H9 (cell line): Measurements from ENCODE around the gene CARD19. TPM values are rescaled to one million over a fixed set of nuclear protein-coding genes. Genes with fewer than 3 reads are reported as not detected.

ENCODE experiments used
- DNase-seq: peaks from one replicate; pipeline ENCODE4 v3.0.0-alpha.2; 2017
- H2AFZ ChIP-seq: one replicate; pipeline ENCODE4 v1.6.1; 2013; ENCODE audit warnings: mild to moderate bottlenecking, low read length, control low read depth, moderate library complexity
- H2AK5ac ChIP-seq: 2 replicates; pipeline ENCODE4 v1.6.1; 2013; ENCODE audit warnings: low read length, control low read depth, mixed read lengths; ENCODE audit not compliant: insufficient read length
- H2BK120ac ChIP-seq: one replicate; pipeline ENCODE4 v1.6.1; 2013; ENCODE audit warnings: low read depth, mild to moderate bottlenecking, low read length, control low read depth, inconsistent platforms; ENCODE audit not compliant: poor library complexity, severe bottlenecking
- H2BK12ac ChIP-seq: 2 replicates; pipeline ENCODE4 v1.6.1; 2013; ENCODE audit warnings: low read length, control low read depth, mixed read lengths, low read depth; ENCODE audit not compliant: insufficient read length
- H2BK15ac ChIP-seq: 2 replicates; pipeline ENCODE4 v1.6.1; 2013; ENCODE audit warnings: low read depth, low read length, control low read depth
- H2BK20ac ChIP-seq: one replicate; pipeline ENCODE4 v1.6.1; 2013; ENCODE audit warnings: low read depth, mild to moderate bottlenecking, low read length, control low read depth, inconsistent platforms; ENCODE audit not compliant: poor library complexity, severe bottlenecking
- H2BK5ac ChIP-seq: 2 replicates; pipeline ENCODE4 v1.6.1; 2013; ENCODE audit warnings: low read length, control low read depth, mixed read lengths; ENCODE audit not compliant: insufficient read length
- H3K14ac ChIP-seq: 2 replicates; pipeline ENCODE4 v1.6.1; 2013; ENCODE audit warnings: low read length, control low read depth; ENCODE audit not compliant: insufficient read depth
- H3K18ac ChIP-seq: 2 replicates; pipeline ENCODE4 v1.6.1; 2013; ENCODE audit warnings: low read depth, mild to moderate bottlenecking, mixed read lengths, low read length, control low read depth; ENCODE audit not compliant: insufficient read length
- H3K23ac ChIP-seq: 2 replicates; pipeline ENCODE4 v1.6.1; 2013; ENCODE audit warnings: low read length, control low read depth, mixed read lengths, low read depth; ENCODE audit not compliant: insufficient read length
- H3K23me2 ChIP-seq: 2 replicates; pipeline ENCODE4 v1.6.1; 2013; ENCODE audit warnings: low read depth, mild to moderate bottlenecking, mixed read lengths, low read length, control low read depth; ENCODE audit not compliant: insufficient read length, poor library complexity, severe bottlenecking
- H3K27ac ChIP-seq: 2 replicates; pipeline ENCODE4 v1.5.1; 2013; ENCODE audit warnings: low read length, control low read depth, mixed read lengths, low read depth; ENCODE audit not compliant: insufficient read length
- H3K27me3 ChIP-seq: 2 replicates; pipeline ENCODE4 v1.6.1; 2013; ENCODE audit warnings: low read length, control low read depth, inconsistent platforms; ENCODE audit not compliant: insufficient read depth
- H3K4ac ChIP-seq: 2 replicates; pipeline ENCODE4 v1.6.1; 2013; ENCODE audit warnings: low read depth, mild to moderate bottlenecking, control low read depth, inconsistent platforms, low read length, moderate library complexity
- H3K4me1 ChIP-seq: 2 replicates; pipeline ENCODE4 v1.6.1; 2013; ENCODE audit warnings: low read length, control low read depth, inconsistent platforms; ENCODE audit not compliant: insufficient read depth
- H3K4me2 ChIP-seq: 2 replicates; pipeline ENCODE4 v1.6.1; 2013; ENCODE audit warnings: low read length, control low read depth, mixed read lengths; ENCODE audit not compliant: insufficient read length, insufficient read depth
- H3K56ac ChIP-seq: 2 replicates; pipeline ENCODE4 v1.6.1; 2013; ENCODE audit warnings: low read depth, mild to moderate bottlenecking, mixed read lengths, low read length, control low read depth; ENCODE audit not compliant: insufficient read length
- H3K79me1 ChIP-seq: 2 replicates; pipeline ENCODE4 v1.6.1; 2013; ENCODE audit warnings: low read depth, mild to moderate bottlenecking, moderate library complexity, low read length, control low read depth, inconsistent platforms; ENCODE audit not compliant: insufficient read depth, poor library complexity, severe bottlenecking
- H3K79me2 ChIP-seq: 2 replicates; pipeline ENCODE4 v1.6.1; 2013; ENCODE audit warnings: low read length, control low read depth, inconsistent platforms; ENCODE audit not compliant: insufficient read depth
- H3K9ac ChIP-seq: 2 replicates; pipeline ENCODE4 v1.6.1; 2013; ENCODE audit warnings: low read length, control low read depth, mixed read lengths; ENCODE audit not compliant: insufficient read length; ENCODE audit errors: extremely low read depth
- H3K9me3 ChIP-seq: one replicate; pipeline ENCODE4 v1.6.1; 2013; ENCODE audit warnings: low read depth, low read length, inconsistent platforms; ENCODE audit not compliant: control insufficient read depth
- H3T11ph ChIP-seq: one replicate; pipeline ENCODE4 v1.6.1; 2013; ENCODE audit warnings: mild to moderate bottlenecking, low read length, control low read depth, inconsistent platforms
- H4K20me1 ChIP-seq: one replicate; pipeline ENCODE4 v1.6.1; 2013; ENCODE audit not compliant: control insufficient read depth, insufficient read length, insufficient read depth
- H4K5ac ChIP-seq: 2 replicates; pipeline ENCODE4 v1.6.1; 2013; ENCODE audit warnings: low read depth, mild to moderate bottlenecking, mixed read lengths, low read length, control low read depth; ENCODE audit not compliant: insufficient read length
- H4K8ac ChIP-seq: replicated peaks from 2 replicates; pipeline ENCODE4 v1.6.1; 2013; ENCODE audit warnings: low read length, control low read depth, mixed read lengths, low read depth; ENCODE audit not compliant: insufficient read length
- H4K91ac ChIP-seq: 2 replicates; pipeline ENCODE4 v1.6.1; 2013; ENCODE audit warnings: low read depth, mild to moderate bottlenecking, moderate library complexity, mixed read lengths, low read length, control low read depth; ENCODE audit not compliant: insufficient read length
- H3K27ac Mint-ChIP-seq, 3 experiments: 2 replicates in 2 of 3; 3 replicates in 1 of 3; pipeline ENCODE4 v1.8.0; 2020 to 2021; ENCODE audit warnings: mixed read lengths in 3 of 3, mild to moderate bottlenecking in 1 of 3, moderate library complexity in 1 of 3
- H3K27me3 Mint-ChIP-seq: 2 replicates; pipeline ENCODE4 v1.8.0; 2021; ENCODE audit warnings: low read depth, mild to moderate bottlenecking, moderate library complexity, mixed read lengths
- H3K36me3 Mint-ChIP-seq, 3 experiments: 2 replicates in 2 of 3; 3 replicates in 1 of 3; pipeline ENCODE4 v1.8.0; 2020 to 2021; ENCODE audit warnings: low read depth in 3 of 3, mixed read lengths in 3 of 3; ENCODE audit not compliant: insufficient read depth in 1 of 3
- H3K4me1 Mint-ChIP-seq, 2 experiments: 2 replicates each; pipeline ENCODE4 v1.8.0; 2020; ENCODE audit warnings: mixed read lengths in 2 of 2
- H3K4me3 Mint-ChIP-seq, 2 experiments: 2 replicates in 1 of 2; 3 replicates in 1 of 2; pipeline ENCODE4 v1.8.0; 2020 to 2021; ENCODE audit warnings: mild to moderate bottlenecking in 2 of 2, mixed read lengths in 2 of 2, moderate library complexity in 1 of 2
- H3K9me3 Mint-ChIP-seq, 2 experiments: 2 replicates in 1 of 2; 3 replicates in 1 of 2; pipeline ENCODE4 v1.8.0; 2020; ENCODE audit warnings: mild to moderate bottlenecking in 2 of 2, mixed read lengths in 2 of 2, moderate library complexity in 1 of 2
- CTCF ChIP-seq: fragments of 200-600 bp; sonication (generic); conservative IDR thresholded peaks from 3 replicates; pipeline ENCODE4 v1.8.0; 2021; ENCODE audit warnings: antibody characterized with exemption, mild to moderate bottlenecking
- WGBS: extraction: QIAGEN DNeasy Blood & Tissue Kit; methylation state at CpG from one replicate; pipeline ENCODE4 v1.1.7; 2013; ENCODE audit warnings: missing lambda C conversion rate, low lambda C conversion rate, mixed read lengths; ENCODE audit not compliant: insufficient read length; ENCODE audit errors: extremely low coverage; 5-methylcytosine and 5-hydroxymethylcytosine counted together
- total RNA-seq: library from RNA; stranded (reverse); gene quantifications from 2 replicates; pipeline ENCODE4 v1.2.1, GENCODE V29; 2021

CARD19 gene
- total RNA-seq, 1 experiment from 2014 or later: 21.4 TPM

GRCh38 chr9:93105620-93106019 is 9.6 kb downstream of the CARD19 start:
- Histone ChIP-seq H4K20me1 (no peaks in the 10 kb centered on the region), H3K4me2 (no peak overlapping the region), H3K9ac (no peak overlapping the region), H2AFZ (no peak overlapping the region), H2BK12ac (no peak overlapping the region), H4K8ac (no peak overlapping the region), H3K79me2 (no peaks in the 10 kb centered on the region; the same call in 1 of the 2 replicates), H3K9me3 (no peaks in the 10 kb centered on the region), H4K91ac (no peak overlapping the region), H3K27ac (no peak overlapping the region), H2AK5ac (no peak overlapping the region), H3T11ph (no peak overlapping the region), H3K4ac (no peak overlapping the region), H2BK15ac (no peak overlapping the region), H2BK120ac (no peak overlapping the region), H3K18ac (no peak overlapping the region), H3K23me2 (no peaks in the 10 kb centered on the region), H2BK5ac (no peak overlapping the region), H3K4me1 (no peaks in the 10 kb centered on the region), H3K14ac (no peak overlapping the region), H3K27me3 (no peaks in the 10 kb centered on the region), H3K23ac (no peak overlapping the region), H3K79me1 (peaks cover 3% of the 10 kb centered on the region), H3K56ac (no peak overlapping the region), H2BK20ac (no peak overlapping the region), H4K5ac (no peak overlapping the region)
- DNase-seq: no peak
- Mint-ChIP-seq H3K27me3 (no peaks in the 10 kb centered on the region), H3K9me3 (peaks cover 4 to 9% of the 10 kb centered on the region in 2 experiments; a peak in 4 of 5 replicates), H3K4me3 (no peak overlapping the region), H3K27ac (no peak overlapping the region), H3K36me3 (peaks cover 3 to 9% (median 6%) of the 10 kb centered on the region in 3 experiments), H3K4me1 (peaks cover 0 to 3% of the 10 kb centered on the region in 2 experiments; a peak in 1 of 4 replicates)
- WGBS: no CpG with 5 or more reads among the region's 1 CpG
- TF ChIP-seq CTCF: no peak
